WERI-Rb-1 (cell line): Measurements from ENCODE around the gene MID1.

Experiments
- DNase-seq: peaks from one replicate; pipeline ENCODE4 v3.0.0-alpha.2; 2020
- H3K27ac ChIP-seq: fragments of 250-450 bp; sonication (Bioruptor Pico); 2 replicates; pipeline ENCODE4 v1.5.1; 2020; ENCODE audit warnings: mild to moderate bottlenecking, moderate library complexity
- H3K27me3 ChIP-seq: fragments of 250-450 bp; sonication (Bioruptor Pico); 2 replicates; pipeline ENCODE4 v1.5.1; 2021; ENCODE audit warnings: mild to moderate bottlenecking, low read depth, moderate library complexity; ENCODE audit not compliant: insufficient read depth, severe bottlenecking
- H3K36me3 ChIP-seq: fragments of 250-450 bp; sonication (Bioruptor Pico); 2 replicates; pipeline ENCODE4 v1.5.1; 2020; ENCODE audit warnings: mild to moderate bottlenecking, moderate library complexity
- H3K4me3 ChIP-seq: 2 replicates; pipeline ENCODE4 v1.5.1; 2011; ENCODE audit warnings: low read depth, mild to moderate bottlenecking, control low read depth, low read length
- H3K9me3 ChIP-seq: fragments of 250-450 bp; sonication (Bioruptor Pico); 2 replicates; pipeline ENCODE4 v1.5.1; 2021; ENCODE audit warnings: mild to moderate bottlenecking, moderate library complexity; ENCODE audit not compliant: severe bottlenecking
- TF ChIP-seq, protein P1 (sequence below): IDR thresholded peaks from 2 replicates; pipeline ENCODE4 v1.5.1; 2011; ENCODE audit warnings: low read depth, mild to moderate bottlenecking, control low read depth, inconsistent platforms, low read length

The MID1 gene

DNA sequence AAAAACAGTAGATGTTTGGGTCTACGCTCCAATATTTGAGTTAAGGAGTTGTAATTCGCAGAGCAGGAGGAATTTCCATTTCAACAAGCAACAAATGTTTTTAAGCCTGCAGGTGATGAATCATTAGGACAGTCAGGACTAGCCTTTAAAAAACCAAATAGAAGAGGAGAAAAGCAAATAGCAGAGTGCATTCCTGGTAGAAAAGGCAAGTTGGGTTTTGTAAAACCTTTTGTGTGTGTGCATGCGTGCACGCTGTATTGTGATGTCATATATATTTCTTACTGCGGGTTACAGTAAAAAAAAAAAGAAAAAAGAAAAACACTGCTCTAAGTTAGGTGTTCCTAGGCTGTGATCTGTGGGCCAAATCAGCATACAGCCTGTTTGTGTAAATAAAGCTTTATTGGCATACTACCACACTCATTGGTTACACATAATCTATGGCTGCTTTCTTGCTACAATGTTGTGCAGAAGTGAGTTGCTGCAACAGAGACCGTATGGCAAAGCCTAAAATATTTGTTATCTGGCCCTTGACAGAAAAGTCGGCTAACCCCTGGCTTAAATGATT is 135.6 kb downstream of the MID1 start:
- no peaks in the 10 kb centered on the region for H3K9me3 ChIP-seq
- no peaks in the 10 kb centered on the region for H3K36me3 ChIP-seq
- TF ChIP-seq, protein P1, sequence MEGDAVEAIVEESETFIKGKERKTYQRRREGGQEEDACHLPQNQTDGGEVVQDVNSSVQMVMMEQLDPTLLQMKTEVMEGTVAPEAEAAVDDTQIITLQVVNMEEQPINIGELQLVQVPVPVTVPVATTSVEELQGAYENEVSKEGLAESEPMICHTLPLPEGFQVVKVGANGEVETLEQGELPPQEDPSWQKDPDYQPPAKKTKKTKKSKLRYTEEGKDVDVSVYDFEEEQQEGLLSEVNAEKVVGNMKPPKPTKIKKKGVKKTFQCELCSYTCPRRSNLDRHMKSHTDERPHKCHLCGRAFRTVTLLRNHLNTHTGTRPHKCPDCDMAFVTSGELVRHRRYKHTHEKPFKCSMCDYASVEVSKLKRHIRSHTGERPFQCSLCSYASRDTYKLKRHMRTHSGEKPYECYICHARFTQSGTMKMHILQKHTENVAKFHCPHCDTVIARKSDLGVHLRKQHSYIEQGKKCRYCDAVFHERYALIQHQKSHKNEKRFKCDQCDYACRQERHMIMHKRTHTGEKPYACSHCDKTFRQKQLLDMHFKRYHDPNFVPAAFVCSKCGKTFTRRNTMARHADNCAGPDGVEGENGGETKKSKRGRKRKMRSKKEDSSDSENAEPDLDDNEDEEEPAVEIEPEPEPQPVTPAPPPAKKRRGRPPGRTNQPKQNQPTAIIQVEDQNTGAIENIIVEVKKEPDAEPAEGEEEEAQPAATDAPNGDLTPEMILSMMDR, result no peak
- H3K27ac ChIP-seq, result no peak overlapping the region
- peaks cover 5% of the 10 kb centered on the region for H3K27me3 ChIP-seq
- H3K4me3 ChIP-seq, result no peak overlapping the region
- DNase-seq, result no peak

DNA sequence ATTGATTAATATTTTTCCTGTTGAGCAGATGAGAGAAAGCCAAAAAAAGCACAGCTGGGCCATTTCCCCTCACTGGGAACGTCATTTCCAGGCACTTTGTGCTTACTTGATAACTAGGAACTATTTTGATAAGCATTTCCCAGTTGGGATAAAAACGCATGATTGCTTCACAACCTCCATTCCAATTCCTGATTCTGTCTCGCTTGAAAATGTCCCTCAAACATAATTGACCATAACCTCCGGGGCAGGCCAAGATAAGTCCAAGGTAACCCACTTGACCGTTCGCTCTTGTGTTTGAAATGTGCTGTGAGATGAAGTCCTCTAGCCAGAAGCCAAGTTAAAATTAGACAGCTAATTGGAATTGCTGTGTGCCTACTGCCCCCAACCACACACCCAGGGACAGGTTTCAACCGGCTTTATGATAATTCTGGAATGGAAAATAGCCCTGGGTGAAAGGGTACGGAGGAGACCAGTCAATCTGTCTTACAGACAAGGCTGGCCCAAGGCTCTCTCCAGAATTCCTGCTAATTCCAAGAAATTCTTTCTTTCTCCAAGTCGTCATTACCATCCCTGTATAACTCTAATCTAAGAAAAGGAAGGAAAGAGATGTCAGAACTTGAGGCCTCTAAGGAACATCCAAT is 137.1 kb downstream of the MID1 start:
- Histone ChIP-seq H3K27ac (no peak overlapping the region), H3K9me3 (no peaks in the 10 kb centered on the region), H3K27me3 (peaks cover 3% of the 10 kb centered on the region), H3K36me3 (no peaks in the 10 kb centered on the region), H3K4me3 (no peak overlapping the region)
- TF ChIP-seq, protein P1, result no peak
- no peak for DNase-seq

DNA sequence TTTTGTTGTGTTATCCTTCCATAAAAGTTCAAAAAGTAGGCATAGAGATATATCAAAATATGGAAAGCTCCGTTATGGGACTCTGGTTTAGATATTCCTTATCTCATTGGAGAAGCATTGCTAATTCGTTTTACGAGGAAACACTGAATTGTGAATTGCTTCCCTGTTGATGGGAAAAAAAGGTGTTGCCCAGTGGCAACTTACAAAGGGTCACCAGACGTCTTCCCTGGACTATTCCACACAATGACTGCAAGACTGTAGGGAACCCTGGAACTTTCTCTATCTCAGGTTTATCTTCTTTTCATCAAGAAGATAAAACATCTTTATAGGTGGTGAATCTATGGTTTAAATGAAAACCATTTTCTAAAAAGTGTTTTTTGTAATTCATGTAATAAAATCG is 137.7 kb downstream of the MID1 start:
- Histone ChIP-seq H3K27me3 (no peaks in the 10 kb centered on the region), H3K9me3 (no peaks in the 10 kb centered on the region), H3K27ac (no peak overlapping the region), H3K4me3 (no peak overlapping the region), H3K36me3 (no peaks in the 10 kb centered on the region)
- no peak for DNase-seq
- TF ChIP-seq, protein P1, result no peak

DNA sequence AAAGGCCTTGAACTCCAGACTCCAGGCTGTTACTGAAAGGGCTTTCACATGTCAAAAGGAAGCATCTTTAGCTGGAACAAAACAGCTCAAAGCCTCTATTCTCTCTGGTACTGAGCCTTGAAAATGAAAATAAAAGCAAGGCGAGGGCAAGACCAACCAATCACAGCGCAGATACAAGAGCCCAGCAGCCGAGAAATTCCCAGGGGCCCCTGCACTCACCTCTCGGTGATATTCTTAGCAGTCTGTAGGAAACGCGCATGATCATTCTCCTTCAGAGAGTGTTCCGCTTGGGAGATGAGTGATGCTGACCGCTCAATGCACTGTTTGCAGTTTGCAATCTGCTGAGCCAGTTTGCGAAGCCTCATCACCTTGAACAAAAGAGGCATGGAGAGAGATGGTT is 138.1 kb downstream of the MID1 start:
- no peak for DNase-seq
- no peak overlapping the region for H3K27ac ChIP-seq
- H3K27me3 ChIP-seq, result no peaks in the 10 kb centered on the region
- TF ChIP-seq, protein P1, result no peak
- H3K4me3 ChIP-seq, result no peak overlapping the region
- no peaks in the 10 kb centered on the region for H3K9me3 ChIP-seq
- H3K36me3 ChIP-seq, result no peaks in the 10 kb centered on the region

DNA sequence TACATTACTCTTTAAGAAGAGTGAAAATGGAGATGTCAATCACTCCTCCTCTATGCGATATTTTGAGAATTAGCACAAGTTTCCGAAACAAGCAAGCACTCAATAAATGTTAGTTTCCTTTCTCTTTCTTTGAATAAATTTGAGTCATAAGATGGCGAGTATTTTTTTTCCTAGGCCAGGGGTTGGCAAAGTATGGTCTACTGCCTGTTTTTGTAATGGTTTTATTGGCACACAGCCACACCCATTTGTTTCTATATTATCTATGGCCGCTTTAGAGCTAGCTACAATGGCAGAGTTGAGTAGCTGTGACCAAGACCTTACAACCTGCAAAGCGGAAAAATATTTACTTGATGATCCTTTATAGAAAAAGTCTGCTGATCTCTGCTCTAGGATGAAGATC is 139.5 kb downstream of the MID1 start:
- Histone ChIP-seq H3K9me3 (no peaks in the 10 kb centered on the region), H3K27ac (no peak overlapping the region), H3K36me3 (no peaks in the 10 kb centered on the region), H3K4me3 (no peak overlapping the region), H3K27me3 (no peaks in the 10 kb centered on the region)
- TF ChIP-seq, protein P1, result no peak
- no peak for DNase-seq

DNA sequence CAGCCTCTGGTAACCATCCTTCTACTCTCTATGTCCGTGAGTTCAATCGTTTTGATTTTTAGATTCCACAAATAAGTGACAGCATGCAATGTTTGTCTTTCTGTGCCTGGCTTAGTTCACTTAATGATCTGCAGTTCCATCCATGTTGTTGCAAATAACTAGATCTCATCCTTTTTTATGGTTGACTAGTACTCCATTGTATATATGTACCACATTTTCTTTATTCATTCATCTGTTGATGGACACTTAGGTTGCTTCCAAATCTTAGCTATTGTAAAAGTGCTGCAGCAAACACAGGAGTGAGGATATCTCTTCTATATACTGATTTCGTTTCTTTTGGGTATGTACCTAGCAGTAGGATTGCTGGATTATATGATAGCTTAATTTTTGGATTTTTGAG is 140.9 kb downstream of the MID1 start:
- no peaks in the 10 kb centered on the region for H3K36me3 ChIP-seq
- H3K9me3 ChIP-seq, result no peaks in the 10 kb centered on the region
- no peak overlapping the region for H3K4me3 ChIP-seq
- TF ChIP-seq, protein P1, result no peak
- DNase-seq, result no peak
- H3K27ac ChIP-seq, result no peak overlapping the region
- H3K27me3 ChIP-seq, result no peaks in the 10 kb centered on the region
